GM10248 (cell line): Measurements from ENCODE around the gene INPP5F.
"Not testable (repeated sequence)": the region's sequence is repeated elsewhere in the genome, so short reads cannot be mapped to it uniquely, and the experiment has no call there.

ENCODE experiments used
- CTCF ChIA-PET: fragments of 300-600 bp; sonication (Branson Sonifier 250); formaldehyde crosslinking; extraction: SDS; loops from one replicate; lab custom pipeline; 2021; ENCODE audit warnings: antibody characterized with exemption; lab: Yijun Ruan, JAX
- POLR2A ChIA-PET: fragments of 350-650 bp; sonication (Branson Sonifier 250); formaldehyde crosslinking; extraction: SDS; loops from one replicate; lab custom pipeline; 2020; ENCODE audit warnings: antibody characterized with exemption; lab: Yijun Ruan, JAX
- DNase-seq: peaks from one replicate; pipeline ENCODE4 v3.0.0; 2012; ENCODE audit errors: extremely low spot score
- CTCF ChIP-seq: IDR thresholded peaks from 2 replicates; pipeline ENCODE4 v1.5.1; 2012; ENCODE audit warnings: mild to moderate bottlenecking, low read depth; ENCODE audit errors: extremely low read depth, missing control alignments, control extremely low read depth

The INPP5F gene

GRCh38 chr10:119865699-119866240 lies 139.9 kb downstream of the INPP5F start:
- ChIA-PET POLR2A (no interaction called here), CTCF (interaction anchor here (1.5 to 9.0 kb wide), 2 partner anchors 142 to 181 kb away, joined by 3 to 145 read pairs; no protein-coding TSS in a partner anchor)
- DNase-seq: no peak
- no peak for TF ChIP-seq CTCF

GRCh38 chr10:119867317-119867716 lies 141.5 kb downstream of the INPP5F start:
- POLR2A ChIA-PET: no interaction called here
- CTCF ChIA-PET: interaction anchor here (1.0 to 1.9 kb wide), 5 partner anchors 8 to 340 kb away, joined by 3 to 14 read pairs (median 3); no protein-coding TSS in a partner anchor
- no peak for TF ChIP-seq CTCF
- no peak for DNase-seq

- POLR2A ChIA-PET, DNase-seq: not testable (repeated sequence)
- CTCF ChIA-PET: interaction anchor here (3.2 to 5.9 kb wide), 2 partner anchors 9 to 118 kb away, joined by 9 to 74 read pairs; no protein-coding TSS in a partner anchor
These were observed 143.5 kb downstream of the INPP5F start for GRCh38 chr10:119869398-119869797.

GRCh38 chr10:119871881-119872609 lies 146.2 kb downstream of the INPP5F start:
- DNase-seq: peak; percentile 59
- no peak for TF ChIP-seq CTCF
- ChIA-PET CTCF (interaction anchor here (0.7 to 5.9 kb wide), 12 partner anchors 11 to 185 kb away, joined by 3 to 74 read pairs (median 4); no protein-coding TSS in a partner anchor), POLR2A (interaction anchor here (0.6 to 2.9 kb wide), 6 partner anchors 19 to 275 kb away, joined by 3 to 15 read pairs (median 4); partner anchors contain the start of genes SEC23IP and TIAL1)

GRCh38 chr10:119872610-119872859 lies 146.7 kb downstream of the INPP5F start, which contains the start of gene MCMBP:
MCMBP (minus strand) TSS chr10:119872843; CDS start chr10:119872584, 259 bp downstream.
- POLR2A ChIA-PET: interaction anchor here (0.5 to 2.9 kb wide), 7 partner anchors 19 to 819 kb away, joined by 3 to 15 read pairs (median 4); partner anchors contain the start of genes SEC23IP and TIAL1

GRCh38 chr10:119872860-119873681 lies 147.2 kb downstream of the INPP5F start:
- ChIA-PET CTCF (interaction anchor here (0.9 to 5.9 kb wide), 9 partner anchors 9 to 186 kb away, joined by 3 to 74 read pairs (median 6); no protein-coding TSS in a partner anchor), POLR2A (interaction anchor here (0.5 to 2.9 kb wide), 7 partner anchors 18 to 819 kb away, joined by 3 to 15 read pairs (median 4); partner anchors contain the start of genes SEC23IP and TIAL1)
- TF ChIP-seq CTCF: no peak
- DNase-seq: peak; percentile 91

More at GRCh38 chr10:119872610-119872859, 146.7 kb downstream of the INPP5F start, which contains the start of gene MCMBP:
- CTCF ChIA-PET: interaction anchor here (1.1 to 5.9 kb wide), 7 partner anchors 11 to 185 kb away, joined by 3 to 74 read pairs (median 4); no protein-coding TSS in a partner anchor
- TF ChIP-seq CTCF: no peak
- no peak for DNase-seq
